Measurements from ENCODE around the gene CTBP2.
"Not testable (repeated sequence)": the region's sequence is repeated elsewhere in the genome, so short reads cannot be mapped to it uniquely, and the experiment has no call there.

The CTBP2 gene

DNA sequence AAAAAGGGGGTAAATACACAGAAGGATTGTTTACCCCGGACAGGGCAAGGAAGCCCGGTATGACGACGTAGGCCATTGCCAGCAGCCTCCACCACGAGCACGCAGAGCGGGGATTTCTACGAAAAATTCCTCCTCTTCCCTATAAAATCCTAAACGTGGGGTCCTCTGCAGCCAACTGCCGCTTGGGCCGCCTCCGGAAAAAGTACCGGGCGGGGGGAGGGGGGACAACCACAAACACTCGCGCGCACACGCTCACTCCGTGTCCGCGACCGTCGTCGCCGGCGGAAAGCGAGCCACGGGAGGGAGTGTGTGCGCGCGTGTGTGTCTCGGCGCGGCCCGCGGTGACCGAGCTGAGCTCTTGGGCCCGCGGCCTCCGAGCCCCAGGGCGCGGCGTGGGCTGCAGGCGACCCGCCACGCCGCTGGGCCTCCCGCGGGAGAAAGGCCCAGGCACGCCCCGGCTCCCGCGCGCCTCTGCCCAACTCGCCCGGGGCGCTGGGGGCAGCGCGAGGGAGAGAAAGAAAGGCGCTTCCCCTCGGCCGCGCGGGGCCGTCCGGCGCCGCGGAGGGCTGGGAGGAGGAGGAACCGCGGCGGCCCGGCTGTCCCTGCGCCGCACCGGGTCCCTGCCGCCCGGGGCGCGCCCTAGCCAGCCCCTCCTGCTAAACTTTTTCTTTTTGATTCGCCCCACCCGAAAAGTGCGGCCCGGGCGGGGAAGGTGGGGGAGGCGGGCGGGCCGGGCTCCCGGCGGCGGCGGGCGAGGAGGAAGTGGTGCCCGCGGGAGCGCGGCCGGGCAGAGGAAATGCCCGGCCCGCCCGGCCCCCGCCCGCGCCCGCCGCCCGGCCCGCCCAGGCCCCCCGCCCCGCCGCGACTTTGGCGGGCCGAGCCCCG lies 1.5 kb downstream of the CTBP2 start:
- no peak for DNase-seq

DNA sequence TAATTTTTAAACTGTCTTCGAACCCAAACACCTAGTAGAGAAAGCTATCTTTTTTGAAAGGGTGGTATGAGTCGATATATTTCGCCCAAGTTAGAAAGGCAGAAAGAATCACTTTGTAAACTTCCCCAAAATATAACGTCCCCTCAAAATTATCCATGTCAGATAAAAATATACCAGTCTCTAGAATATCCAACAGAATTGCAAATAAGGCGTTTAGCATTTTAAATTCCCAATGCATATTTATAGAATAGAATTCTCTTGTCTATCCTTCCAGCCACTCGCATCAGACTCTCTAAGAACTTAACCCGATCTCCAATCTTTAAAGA lies 2.1 kb downstream of the CTBP2 start:
- DNase-seq: no peak

DNA sequence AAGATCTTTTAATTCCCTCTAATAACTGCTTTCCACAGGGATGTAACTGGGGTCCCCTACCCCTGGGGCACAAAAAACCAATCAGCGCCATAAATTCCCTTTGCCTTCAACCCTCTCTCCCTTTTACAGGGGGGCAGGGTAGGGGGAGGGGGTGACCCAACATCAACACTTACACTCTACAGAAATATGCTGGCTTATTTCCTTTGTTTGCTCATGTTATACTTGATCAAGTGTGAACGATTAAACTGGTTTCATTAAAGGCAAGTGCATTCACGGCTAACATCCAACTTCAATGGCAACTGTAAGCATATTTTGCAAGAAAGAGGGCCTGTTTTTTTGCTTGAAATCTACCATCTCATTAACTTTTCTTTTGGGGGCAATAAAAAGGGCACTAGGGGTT lies 2.9 kb downstream of the CTBP2 start:
- DNase-seq: peak; percentile 35

- DNase-seq: no peak
These were observed 3.5 kb downstream of the CTBP2 start for GRCh38 chr10:125156739-125157480.

DNA sequence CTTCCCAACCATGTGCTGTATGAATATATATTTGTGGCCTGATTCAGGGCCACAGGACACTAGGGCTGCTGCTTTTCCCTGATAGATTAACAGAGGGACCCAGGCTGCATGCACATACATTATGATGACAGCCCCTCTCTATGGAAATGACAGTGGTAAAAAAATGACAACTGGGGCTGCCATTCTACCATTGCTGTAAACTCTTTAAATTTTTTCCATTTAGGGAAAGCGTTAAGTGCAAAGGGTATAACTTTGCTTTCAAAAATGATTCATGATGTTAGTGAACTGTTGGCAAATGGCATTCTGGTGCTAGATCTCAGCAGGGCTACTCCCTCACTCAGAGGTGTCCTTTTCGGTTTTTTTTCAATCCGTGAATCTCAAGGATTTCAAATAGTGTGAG lies 4.2 kb downstream of the CTBP2 start:
- no peak for DNase-seq

- DNase-seq: no peak
These were observed 5.3 kb downstream of the CTBP2 start for GRCh38 chr10:125155101-125155500.

DNA sequence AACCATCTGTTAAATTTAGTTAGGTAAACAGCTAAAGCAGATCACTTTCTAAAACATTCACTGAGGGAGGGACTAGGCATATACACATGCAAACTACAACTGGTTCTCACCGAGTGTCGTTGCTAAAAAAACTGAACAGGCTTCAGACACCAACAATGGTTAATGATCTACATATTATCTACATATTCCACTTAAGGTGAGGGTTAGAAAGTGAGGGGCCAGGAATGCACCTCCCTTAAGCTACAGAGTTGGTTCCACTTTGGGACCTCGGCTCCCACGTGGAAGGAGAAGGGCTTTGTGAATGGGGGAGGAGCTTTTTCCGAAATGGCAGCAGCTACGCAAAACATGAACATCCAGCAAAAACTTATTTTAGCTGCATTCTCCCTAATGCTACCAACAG lies 5.8 kb downstream of the CTBP2 start:
- no peak for DNase-seq

DNA sequence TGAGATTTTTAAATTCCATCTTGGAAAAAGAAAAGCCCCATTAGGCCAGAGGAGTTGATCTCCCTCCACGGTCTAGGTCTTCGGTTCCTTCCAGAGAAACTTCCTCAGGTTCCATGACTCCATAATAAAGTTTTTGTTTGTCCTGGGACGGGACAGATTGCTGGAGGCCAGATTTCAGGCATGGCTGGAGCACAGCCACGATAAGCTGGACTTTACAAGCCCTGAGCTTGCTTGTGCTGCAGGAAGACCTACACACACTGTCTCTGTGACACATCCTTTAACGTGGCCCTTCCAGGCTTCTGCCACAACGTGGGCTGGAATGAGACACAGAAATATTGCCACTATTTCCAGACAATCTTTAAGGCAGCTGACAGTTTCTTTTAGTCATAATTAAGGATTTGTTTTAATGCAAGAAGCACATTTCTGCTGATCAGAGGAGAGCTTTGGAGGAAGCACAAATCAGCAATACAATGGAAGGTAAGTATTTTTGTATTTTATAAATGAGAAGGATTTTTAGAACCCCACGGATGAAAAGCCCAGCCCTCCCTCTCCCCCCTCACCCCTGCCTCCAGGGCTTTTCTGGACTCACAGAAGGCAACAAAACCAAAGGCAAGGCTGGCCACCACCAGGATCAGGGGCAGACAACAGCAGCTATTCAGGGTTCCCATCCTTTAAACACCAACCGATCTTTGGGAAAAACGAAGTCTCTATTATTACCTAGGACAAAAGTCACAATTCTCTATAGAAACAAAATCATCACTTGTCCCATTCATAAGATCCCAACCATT lies 6.5 kb downstream of the CTBP2 start:
- DNase-seq: no peak

DNA sequence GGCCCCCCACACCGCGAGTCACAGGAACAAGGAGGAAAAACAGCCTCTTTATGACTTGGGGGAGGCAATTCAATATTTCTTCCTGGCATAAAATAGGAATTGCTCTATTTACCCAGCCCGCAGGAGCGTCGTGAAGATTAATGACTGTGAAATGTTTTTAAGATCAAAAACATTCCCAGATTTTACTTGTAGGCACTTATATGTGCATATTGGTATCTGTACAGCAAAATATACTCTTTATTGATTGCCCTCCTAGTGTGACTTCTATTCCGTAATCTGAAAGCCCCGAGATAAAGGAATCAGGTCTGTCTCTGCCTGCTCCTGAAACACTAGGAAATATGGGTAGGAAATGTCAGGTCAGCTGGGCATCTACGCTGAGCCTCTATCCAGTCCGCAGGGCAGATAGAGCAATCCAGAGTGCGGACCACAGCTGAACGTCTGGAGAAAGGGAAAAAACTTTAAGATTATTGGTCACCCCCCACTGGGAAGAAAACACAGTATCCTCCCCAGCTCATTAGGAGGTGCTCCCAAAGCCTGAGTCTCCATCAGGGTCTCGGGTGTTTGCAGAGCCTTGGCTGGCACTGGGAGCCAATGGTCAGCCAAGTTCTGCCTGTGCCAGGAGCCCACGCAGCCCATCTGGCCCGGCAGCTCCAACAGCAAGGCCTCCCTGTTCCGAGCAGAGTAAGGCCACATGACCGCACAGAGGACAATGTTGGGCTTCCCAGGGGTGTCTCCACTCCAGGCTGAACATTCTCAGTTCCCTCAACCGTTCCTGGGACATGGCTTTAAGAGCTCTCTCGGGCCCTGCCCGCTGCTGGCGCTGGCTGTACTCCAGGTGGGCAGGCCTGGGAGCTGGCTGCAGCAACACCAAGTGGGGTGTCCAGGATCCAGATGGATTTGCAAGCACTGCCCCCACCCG lies 7.7 kb downstream of the CTBP2 start:
- no peak for DNase-seq

DNA sequence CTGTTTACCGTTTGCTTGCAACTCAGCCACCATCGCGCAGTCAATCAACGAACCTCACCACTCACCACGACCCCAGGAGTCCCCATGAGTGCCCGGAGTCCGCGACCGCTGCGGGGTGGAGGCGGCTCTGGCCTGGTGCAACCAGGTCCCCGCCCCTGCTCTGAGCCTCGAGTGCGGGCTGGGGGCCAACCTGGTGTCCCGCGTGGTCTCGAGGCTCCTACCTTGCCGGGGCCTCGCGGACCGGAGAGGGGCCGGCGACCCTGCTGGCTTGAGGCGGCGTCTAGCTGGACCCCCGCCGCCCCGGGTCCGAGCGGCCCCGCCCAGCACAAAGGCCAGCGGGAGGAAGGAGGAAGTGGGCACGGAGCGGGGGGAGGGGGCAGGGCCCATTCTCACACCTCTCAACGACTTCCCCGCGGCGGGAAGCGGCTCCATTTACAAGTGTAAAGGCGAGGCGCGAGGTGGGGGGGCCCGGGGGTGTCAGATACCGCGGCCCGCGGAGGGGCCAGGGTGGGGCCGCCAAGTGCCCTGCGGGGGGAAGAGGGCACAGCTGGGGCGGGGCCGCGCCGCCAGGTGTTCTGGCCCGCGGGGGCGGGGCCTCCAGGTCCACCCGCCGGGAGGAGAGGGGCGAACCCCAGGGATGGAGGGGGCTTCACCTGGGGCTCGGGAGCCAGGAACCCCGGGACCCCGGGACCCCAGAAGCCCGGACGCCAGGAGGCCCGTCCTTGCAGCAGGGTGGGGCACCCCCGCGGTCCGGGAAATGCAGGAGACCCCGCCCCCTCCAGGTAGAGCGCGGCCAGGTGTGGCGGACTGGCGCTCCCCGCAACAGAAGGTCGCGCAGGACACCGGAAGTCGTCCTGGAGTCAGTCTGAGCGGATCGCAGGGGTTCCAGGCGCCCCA lies 8.6 kb downstream of the CTBP2 start:
- DNase-seq: no peak

GRCh38 chr10:125151170-125151552 lies 9.2 kb downstream of the CTBP2 start:
- DNase-seq: no peak

DNA sequence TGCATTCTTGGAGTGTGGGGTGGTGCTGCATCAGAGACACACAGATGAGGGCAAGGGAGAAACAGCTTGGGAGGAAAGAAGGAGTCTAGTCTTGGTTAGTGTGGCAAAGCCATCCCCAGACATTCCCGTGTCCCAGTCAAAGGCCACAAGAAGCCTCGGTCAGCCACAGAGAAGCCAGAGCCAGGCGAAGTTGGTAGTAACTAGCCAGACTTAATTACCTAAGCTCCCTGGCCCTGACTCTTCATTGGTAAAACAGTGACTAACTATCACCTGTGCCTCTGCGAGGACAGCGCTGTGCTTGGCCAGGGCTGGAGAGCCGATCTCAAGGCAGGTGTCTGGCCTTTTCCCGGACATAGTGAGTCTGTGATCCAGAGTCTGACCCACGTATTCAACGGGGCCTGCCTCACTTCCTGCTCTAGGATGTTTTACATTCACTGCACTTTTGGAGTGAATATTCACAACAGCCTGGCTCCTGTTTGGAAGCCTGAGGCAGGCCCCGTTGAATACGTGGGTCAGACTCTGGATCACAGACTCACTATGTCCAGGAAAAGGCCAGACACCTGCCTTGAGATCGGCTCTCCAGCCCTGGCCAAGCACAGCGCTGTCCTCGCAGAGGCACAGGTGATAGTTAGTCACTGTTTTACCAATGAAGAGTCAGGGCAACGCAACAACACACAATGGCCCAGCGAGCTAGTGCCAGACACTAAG lies 9.8 kb downstream of the CTBP2 start:
- not testable (repeated sequence) for DNase-seq

- DNase-seq: no peak
These were observed 10.7 kb downstream of the CTBP2 start for GRCh38 chr10:125149680-125150047.

DNA sequence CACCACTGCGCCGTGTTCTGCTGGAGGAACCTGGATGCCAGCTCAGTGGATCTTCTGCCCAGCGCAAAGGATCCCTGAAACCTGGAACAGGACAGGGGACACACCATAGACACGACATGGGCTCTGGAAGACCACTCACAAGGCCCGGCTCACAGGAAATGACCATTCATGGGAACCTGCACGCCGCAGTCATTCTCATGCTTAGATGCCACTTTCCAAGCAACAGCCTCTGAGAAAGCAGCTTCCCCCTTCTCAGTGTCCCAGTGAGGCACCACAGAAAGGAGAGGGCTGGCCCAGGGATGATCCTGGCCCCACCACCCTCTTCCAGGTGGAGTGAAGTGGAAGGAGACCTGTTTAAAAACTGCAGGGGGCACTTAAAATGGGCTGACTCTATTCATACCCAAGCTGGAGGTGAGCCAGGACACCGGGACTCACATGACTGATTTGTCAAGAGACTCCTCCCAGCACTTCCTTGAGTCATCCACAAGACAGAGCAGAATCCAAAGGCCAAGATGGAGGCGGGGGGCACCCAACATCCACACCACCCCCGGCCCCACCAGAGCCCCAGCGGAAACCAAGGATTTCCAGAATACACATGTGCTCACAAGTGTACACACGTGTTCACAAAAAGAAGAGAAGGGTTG lies 11.2 kb downstream of the CTBP2 start:
- DNase-seq: peak; percentile 35

DNA sequence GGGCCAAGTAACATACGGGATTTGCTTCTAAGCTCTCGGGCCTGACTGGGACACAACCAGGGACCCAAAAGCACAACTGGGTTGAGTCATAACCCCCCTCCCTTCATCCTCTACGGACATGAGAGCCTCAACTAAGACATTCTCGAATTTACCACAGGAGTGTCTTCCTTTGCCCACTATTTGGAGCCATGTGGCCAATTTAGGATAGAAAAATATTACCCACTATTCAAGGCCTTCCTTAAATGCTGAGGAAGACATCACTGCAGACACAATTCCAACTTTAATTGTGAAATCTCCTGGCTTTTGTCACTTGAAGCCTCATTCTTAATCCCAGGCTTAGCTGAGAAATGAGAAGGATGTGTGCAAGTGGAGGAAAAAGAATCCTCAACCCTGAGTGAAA lies 11.8 kb downstream of the CTBP2 start:
- no peak for DNase-seq

- DNase-seq: no peak
These were observed 12.4 kb downstream of the CTBP2 start for GRCh38 chr10:125147971-125148439.

GRCh38 chr10:125146791-125147579 lies 13.4 kb downstream of the CTBP2 start:
- no peak for DNase-seq

- DNase-seq: no peak
These were observed 14.7 kb downstream of the CTBP2 start for GRCh38 chr10:125145636-125146035.
